ENCODE measurements around the gene YRDC.

YRDC gene

DNA sequence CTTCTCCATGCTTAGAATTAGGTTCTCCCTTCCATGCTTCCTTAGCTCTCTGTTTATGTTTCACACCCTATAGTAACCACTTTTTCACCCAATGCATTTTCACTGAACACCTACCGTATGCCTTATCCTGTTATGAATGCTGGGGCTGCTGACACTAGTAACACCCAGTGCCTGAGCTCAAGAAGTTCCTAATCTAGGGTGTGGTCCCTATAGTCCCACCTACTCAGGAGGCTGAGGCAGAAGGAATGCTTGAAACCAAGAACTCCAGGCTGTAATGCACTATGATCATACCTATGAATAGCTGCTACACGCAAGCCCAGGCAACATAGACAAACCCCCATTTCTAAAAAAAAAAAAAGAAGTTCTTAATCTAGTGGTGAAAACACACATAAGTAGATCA is 48.6 kb downstream of the YRDC start:
- H3K27ac ChIP-seq (replicated peaks) = no peak overlapping the region
- peaks cover 18% of the 10 kb centered on the region for H3K27me3 ChIP-seq (ENCODE audit: insufficient read depth, poor library complexity, severe bottlenecking)
- H3K4me3 ChIP-seq (replicated peaks; ENCODE audit: insufficient read depth, low read length) = no peak overlapping the region
- TF ChIP-seq, protein P1, sequence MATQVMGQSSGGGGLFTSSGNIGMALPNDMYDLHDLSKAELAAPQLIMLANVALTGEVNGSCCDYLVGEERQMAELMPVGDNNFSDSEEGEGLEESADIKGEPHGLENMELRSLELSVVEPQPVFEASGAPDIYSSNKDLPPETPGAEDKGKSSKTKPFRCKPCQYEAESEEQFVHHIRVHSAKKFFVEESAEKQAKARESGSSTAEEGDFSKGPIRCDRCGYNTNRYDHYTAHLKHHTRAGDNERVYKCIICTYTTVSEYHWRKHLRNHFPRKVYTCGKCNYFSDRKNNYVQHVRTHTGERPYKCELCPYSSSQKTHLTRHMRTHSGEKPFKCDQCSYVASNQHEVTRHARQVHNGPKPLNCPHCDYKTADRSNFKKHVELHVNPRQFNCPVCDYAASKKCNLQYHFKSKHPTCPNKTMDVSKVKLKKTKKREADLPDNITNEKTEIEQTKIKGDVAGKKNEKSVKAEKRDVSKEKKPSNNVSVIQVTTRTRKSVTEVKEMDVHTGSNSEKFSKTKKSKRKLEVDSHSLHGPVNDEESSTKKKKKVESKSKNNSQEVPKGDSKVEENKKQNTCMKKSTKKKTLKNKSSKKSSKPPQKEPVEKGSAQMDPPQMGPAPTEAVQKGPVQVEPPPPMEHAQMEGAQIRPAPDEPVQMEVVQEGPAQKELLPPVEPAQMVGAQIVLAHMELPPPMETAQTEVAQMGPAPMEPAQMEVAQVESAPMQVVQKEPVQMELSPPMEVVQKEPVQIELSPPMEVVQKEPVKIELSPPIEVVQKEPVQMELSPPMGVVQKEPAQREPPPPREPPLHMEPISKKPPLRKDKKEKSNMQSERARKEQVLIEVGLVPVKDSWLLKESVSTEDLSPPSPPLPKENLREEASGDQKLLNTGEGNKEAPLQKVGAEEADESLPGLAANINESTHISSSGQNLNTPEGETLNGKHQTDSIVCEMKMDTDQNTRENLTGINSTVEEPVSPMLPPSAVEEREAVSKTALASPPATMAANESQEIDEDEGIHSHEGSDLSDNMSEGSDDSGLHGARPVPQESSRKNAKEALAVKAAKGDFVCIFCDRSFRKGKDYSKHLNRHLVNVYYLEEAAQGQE (IDR thresholded peaks at IDR 0.05; ENCODE audit: insufficient replicate concordance, low read depth) = no peak
- no peak for TF ChIP-seq SPI1 (IDR thresholded peaks at IDR 0.05; ENCODE audit: borderline replicate concordance, low read depth)
- no peak for TF ChIP-seq GABPA (IDR thresholded peaks at IDR 0.05; ENCODE audit: low read depth)
- TF ChIP-seq POLR2AphosphoS5 (IDR thresholded peaks at IDR 0.05; ENCODE audit: low read depth) = no peak
- TF ChIP-seq, protein P2, sequence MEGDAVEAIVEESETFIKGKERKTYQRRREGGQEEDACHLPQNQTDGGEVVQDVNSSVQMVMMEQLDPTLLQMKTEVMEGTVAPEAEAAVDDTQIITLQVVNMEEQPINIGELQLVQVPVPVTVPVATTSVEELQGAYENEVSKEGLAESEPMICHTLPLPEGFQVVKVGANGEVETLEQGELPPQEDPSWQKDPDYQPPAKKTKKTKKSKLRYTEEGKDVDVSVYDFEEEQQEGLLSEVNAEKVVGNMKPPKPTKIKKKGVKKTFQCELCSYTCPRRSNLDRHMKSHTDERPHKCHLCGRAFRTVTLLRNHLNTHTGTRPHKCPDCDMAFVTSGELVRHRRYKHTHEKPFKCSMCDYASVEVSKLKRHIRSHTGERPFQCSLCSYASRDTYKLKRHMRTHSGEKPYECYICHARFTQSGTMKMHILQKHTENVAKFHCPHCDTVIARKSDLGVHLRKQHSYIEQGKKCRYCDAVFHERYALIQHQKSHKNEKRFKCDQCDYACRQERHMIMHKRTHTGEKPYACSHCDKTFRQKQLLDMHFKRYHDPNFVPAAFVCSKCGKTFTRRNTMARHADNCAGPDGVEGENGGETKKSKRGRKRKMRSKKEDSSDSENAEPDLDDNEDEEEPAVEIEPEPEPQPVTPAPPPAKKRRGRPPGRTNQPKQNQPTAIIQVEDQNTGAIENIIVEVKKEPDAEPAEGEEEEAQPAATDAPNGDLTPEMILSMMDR (IDR thresholded peaks at IDR 0.05; ENCODE audit: insufficient read depth, low read length) = no peak
- DNase-seq (ENCODE audit: low read depth in 1 of 2, low spot score in 1 of 2) = no peak

DNA sequence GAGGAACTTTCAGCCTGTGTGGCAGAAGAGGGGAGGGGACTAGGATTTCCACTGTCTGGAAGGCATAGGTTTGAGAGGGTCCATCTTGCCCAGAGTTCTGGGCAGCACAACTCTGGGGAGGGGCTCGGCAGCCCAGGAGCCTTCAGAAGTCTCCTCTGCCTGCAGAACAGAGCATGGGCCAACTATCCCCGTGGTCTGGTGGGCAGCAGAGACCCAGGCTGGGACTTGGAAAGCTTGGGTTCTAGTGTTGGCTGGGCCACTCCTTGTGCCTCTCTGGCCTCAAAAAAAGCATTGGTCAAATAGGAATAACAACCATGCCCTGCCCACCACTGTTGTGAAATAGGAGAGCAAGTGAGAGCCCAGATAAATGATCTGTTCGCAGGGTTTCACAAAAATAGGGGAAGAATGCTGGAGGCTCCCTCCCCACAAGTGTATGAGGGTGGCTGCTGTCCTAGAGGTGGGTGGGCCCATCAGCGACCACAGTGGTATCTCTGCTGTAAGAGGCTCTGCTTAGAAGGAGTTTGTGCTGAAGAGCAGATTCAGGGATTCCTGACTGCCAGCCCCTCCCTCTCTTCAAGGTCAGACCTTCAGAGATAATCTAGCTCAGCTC is 52.0 kb downstream of the YRDC start:
- Histone ChIP-seq H3K27me3 (ENCODE audit: insufficient read depth, poor library complexity, severe bottlenecking) (peaks cover 34% of the 10 kb centered on the region), H3K4me3 (replicated peaks; ENCODE audit: insufficient read depth, low read length) (no peak overlapping the region), H3K27ac (replicated peaks) (no peak overlapping the region)
- TF ChIP-seq, protein P2 (IDR thresholded peaks at IDR 0.05; ENCODE audit: insufficient read depth, low read length) = no peak
- no peak for TF ChIP-seq POLR2AphosphoS5 (IDR thresholded peaks at IDR 0.05; ENCODE audit: low read depth)
- TF ChIP-seq GABPA (IDR thresholded peaks at IDR 0.05; ENCODE audit: low read depth) = no peak
- TF ChIP-seq, protein P1 (IDR thresholded peaks at IDR 0.05; ENCODE audit: insufficient replicate concordance, low read depth) = no peak
- TF ChIP-seq SPI1 (IDR thresholded peaks at IDR 0.05; ENCODE audit: borderline replicate concordance, low read depth) = no peak
- no peak for DNase-seq (ENCODE audit: low read depth in 1 of 2, low spot score in 1 of 2)

DNA sequence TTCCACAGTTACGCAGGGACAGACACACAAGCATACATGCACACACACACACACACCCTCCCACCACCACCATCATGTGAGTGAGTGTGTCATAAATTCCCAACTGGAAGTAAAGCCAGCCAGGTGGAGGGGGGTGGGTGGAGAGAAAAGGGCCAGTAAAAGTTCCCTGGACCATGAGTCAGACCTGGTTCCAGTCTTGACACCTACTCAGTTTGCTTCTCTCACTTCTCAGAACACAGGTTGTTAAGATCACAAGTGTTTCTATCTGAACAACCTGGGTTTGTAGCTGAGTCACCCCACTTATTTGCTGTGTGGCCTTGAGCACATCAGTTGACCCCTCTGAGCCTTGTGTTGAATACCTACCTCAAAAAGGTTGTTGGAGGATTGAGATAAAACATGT is 52.7 kb downstream of the YRDC start:
- DNase-seq (ENCODE audit: low read depth in 1 of 2, low spot score in 1 of 2) = no peak
- no peak for TF ChIP-seq POLR2AphosphoS5 (IDR thresholded peaks at IDR 0.05; ENCODE audit: low read depth)
- TF ChIP-seq, protein P2 (IDR thresholded peaks at IDR 0.05; ENCODE audit: insufficient read depth, low read length) = no peak
- no peak for TF ChIP-seq SPI1 (IDR thresholded peaks at IDR 0.05; ENCODE audit: borderline replicate concordance, low read depth)
- no peak for TF ChIP-seq GABPA (IDR thresholded peaks at IDR 0.05; ENCODE audit: low read depth)
- TF ChIP-seq, protein P1 (IDR thresholded peaks at IDR 0.05; ENCODE audit: insufficient replicate concordance, low read depth) = no peak
- no peak overlapping the region for H3K27ac ChIP-seq (replicated peaks)
- peaks cover 37% of the 10 kb centered on the region for H3K27me3 ChIP-seq (ENCODE audit: insufficient read depth, poor library complexity, severe bottlenecking)
- H3K4me3 ChIP-seq (replicated peaks; ENCODE audit: insufficient read depth, low read length) = no peak overlapping the region
